GM10266 (cell line): ENCODE results near the gene INTS12.
"Not testable (repeated sequence)": the region's sequence is repeated elsewhere in the genome, so short reads cannot be mapped to it uniquely, and the experiment has no call there.

Experiments
- DNase-seq: peaks from one replicate; pipeline ENCODE4 v3.0.0; 2012; ENCODE audit errors: extremely low spot score
- CTCF ChIP-seq: IDR thresholded peaks from 2 replicates; pipeline ENCODE4 v1.5.1; 2012; ENCODE audit warnings: mild to moderate bottlenecking, low read depth; ENCODE audit not compliant: control insufficient read depth, insufficient read depth; ENCODE audit errors: missing control alignments

Gene INTS12

GRCh38 chr4:105710012-105710600, 1.6 kb upstream of the INTS12 start:
- no peak for TF ChIP-seq CTCF
- no peak for DNase-seq

DNA sequence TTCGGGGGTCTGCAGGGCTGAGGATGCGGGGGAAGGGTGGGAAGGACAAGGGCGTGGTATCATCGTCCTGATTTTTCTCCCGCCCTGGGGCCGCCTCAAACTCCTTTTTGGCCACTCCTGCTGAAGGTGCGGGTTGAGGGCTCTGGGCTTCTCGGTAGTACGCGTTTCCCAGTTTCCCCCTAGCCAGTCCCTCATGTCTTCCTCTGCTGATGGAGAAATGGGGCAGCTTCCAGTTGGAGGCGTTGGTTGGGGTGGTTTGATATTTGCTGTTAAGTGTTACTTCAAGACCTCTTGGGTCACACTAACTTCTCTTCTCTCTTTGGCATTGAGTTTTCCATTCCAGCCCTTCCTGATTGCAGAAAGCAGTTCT, 577 bp upstream of the INTS12 start:
- no peak for TF ChIP-seq CTCF
- DNase-seq = no peak

DNA sequence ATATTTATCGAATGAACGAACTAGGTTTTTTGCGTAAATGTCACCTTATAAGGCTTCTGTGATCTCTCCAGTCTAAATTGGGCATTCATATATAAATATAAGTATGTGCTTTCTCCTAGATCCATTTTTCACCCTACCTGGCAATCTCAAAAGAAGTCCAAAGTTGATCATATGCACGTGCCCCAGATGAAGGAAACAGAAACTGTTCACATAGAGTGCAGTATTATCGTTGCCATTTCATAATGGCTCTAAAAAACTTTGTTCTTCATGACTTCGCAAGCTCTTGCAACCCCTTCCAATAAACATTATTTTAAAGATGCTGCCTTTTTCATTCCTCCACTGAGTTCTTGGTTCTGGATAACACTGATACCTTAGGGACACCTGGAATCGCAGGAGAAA, 708 bp downstream of the INTS12 start:
- TF ChIP-seq CTCF = no peak
- DNase-seq = no peak

- no peak for DNase-seq
- TF ChIP-seq CTCF = no peak
Observed at GRCh38 chr4:105698607-105699006, 9.9 kb downstream of the INTS12 start.

GRCh38 chr4:105695832-105696231, 12.7 kb downstream of the INTS12 start:
- DNase-seq = not testable (repeated sequence)

DNA sequence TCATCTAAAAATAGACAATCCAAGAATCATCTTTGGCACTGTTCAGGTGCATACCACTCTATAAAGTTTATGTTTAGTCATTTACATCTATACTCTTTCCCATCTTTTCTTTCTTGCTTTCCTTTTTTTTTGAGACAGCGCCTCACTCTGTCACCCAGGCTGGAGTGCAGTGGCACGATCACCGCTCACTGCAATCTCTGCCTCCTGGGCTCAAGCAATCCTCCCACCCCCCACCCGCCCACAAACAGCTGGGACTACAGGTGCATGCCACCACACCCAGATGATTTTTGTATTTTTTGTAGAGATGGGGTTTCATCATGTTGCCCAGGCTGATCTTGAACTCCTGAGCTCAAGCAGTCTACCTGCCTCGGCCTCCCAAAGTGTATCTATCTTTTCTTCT, 13.7 kb downstream of the INTS12 start:
- not testable (repeated sequence) for DNase-seq

GRCh38 chr4:105686571-105686970, 21.9 kb downstream of the INTS12 start:
- TF ChIP-seq CTCF = no peak
- DNase-seq = no peak

DNA sequence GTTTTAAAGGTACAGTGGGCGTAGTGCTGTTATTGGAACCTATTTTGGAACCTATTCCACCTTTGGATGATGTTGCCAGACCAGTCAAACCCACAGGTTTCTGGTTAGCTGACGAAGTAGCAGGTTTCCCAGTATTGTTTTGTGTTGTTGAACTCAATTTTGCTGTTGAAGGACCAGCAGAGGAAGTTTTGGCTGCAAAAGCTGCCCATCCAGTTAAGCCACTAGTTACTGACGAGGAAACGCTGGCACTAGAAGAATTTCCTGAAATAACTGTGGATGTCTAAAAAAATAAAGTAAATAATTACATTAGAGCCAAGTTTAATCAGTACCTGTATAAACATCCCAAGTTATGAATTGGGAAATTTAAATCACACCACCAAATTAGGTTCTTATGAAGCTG, 25.5 kb downstream of the INTS12 start:
- TF ChIP-seq CTCF = no peak
- DNase-seq = no peak
